Neural progenitor cell (in vitro differentiated cells): ENCODE data around the gene HIC1. TPM values are rescaled to one million over a fixed set of nuclear protein-coding genes. Genes with fewer than 3 reads are reported as not detected.

Experiments used
- DNase-seq: peaks from one replicate; pipeline ENCODE4 v3.0.0-alpha.2; 2016; ENCODE audit warnings: low spot score
- H2AFZ ChIP-seq: fragments of 200-600 bp; sonication (generic); replicated peaks from 2 replicates; pipeline ENCODE4 v1.6.1; 2016; ENCODE audit warnings: antibody characterized with exemption
- H3F3A ChIP-seq: fragments of 200-600 bp; sonication (generic); 2 replicates; pipeline ENCODE4 v1.6.1; 2016; ENCODE audit warnings: antibody characterized with exemption, low read depth
- H3K27ac ChIP-seq: fragments of 200-600 bp; sonication (generic); 2 replicates; pipeline ENCODE4 v1.5.1; 2016; ENCODE audit warnings: mild to moderate bottlenecking
- H3K27me3 ChIP-seq: fragments of 200-600 bp; sonication (generic); 2 replicates; pipeline ENCODE4 v1.6.1; 2016; ENCODE audit warnings: mild to moderate bottlenecking, moderate library complexity
- H3K36me3 ChIP-seq: fragments of 200-600 bp; sonication (generic); 2 replicates; pipeline ENCODE4 v1.5.1; 2016
- H3K4me1 ChIP-seq: fragments of 200-600 bp; sonication (generic); 2 replicates; pipeline ENCODE4 v1.6.1; 2016; ENCODE audit warnings: mixed run types
- H3K4me2 ChIP-seq: fragments of 200-600 bp; sonication (generic); 2 replicates; pipeline ENCODE4 v1.6.1; 2016
- H3K4me3 ChIP-seq: fragments of 200-600 bp; sonication (generic); 2 replicates; pipeline ENCODE4 v1.5.1; 2016
- H3K79me2 ChIP-seq: fragments of 200-600 bp; sonication (generic); 2 replicates; pipeline ENCODE4 v1.6.1; 2016; ENCODE audit warnings: low read depth
- H3K9ac ChIP-seq: fragments of 200-600 bp; sonication (generic); 2 replicates; pipeline ENCODE4 v1.6.1; 2016
- H3K9me3 ChIP-seq: fragments of 200-600 bp; sonication (generic); 2 replicates; pipeline ENCODE4 v1.5.1; 2016; ENCODE audit warnings: low read depth
- H4K20me1 ChIP-seq: fragments of 200-600 bp; sonication (generic); 2 replicates; pipeline ENCODE4 v1.6.1; 2016; ENCODE audit warnings: low read depth
- H3K27ac Mint-ChIP-seq: 3 replicates; pipeline ENCODE4 v1.8.0; 2021; ENCODE audit warnings: mixed read lengths
- H3K27me3 Mint-ChIP-seq: 2 replicates; pipeline ENCODE4 v1.8.0; 2022; ENCODE audit warnings: low read depth, mild to moderate bottlenecking, inconsistent platforms, moderate library complexity, mixed read lengths; ENCODE audit not compliant: insufficient read depth
- H3K36me3 Mint-ChIP-seq: 3 replicates; pipeline ENCODE4 v1.8.0; 2021; ENCODE audit warnings: mixed read lengths
- H3K4me1 Mint-ChIP-seq: 3 replicates; pipeline ENCODE4 v1.8.0; 2021; ENCODE audit warnings: mixed read lengths
- H3K4me3 Mint-ChIP-seq: 3 replicates; pipeline ENCODE4 v1.8.0; 2021; ENCODE audit warnings: mild to moderate bottlenecking, moderate library complexity, mixed read lengths
- H3K9me3 Mint-ChIP-seq: 3 replicates; pipeline ENCODE4 v1.8.0; 2020; ENCODE audit warnings: mixed read lengths
- EZH2 ChIP-seq: fragments of 200-600 bp; sonication (generic); IDR thresholded peaks from 2 replicates; pipeline ENCODE4 v1.6.1; 2017; ENCODE audit warnings: antibody characterized with exemption, mild to moderate bottlenecking, moderate library complexity
- EZH2phosphoT487 ChIP-seq: fragments of 200-600 bp; sonication (generic); IDR thresholded peaks from 2 replicates; pipeline ENCODE4 v1.6.1; 2017; ENCODE audit warnings: antibody characterized with exemption
- total RNA-seq: library from RNA; depleted of rRNA; stranded (reverse); fragments of >200 nt; gene quantifications from 2 replicates; pipeline ENCODE4 v1.2.3, GENCODE V29; 2015; ENCODE audit warnings: low replicate concordance
- TF ChIP-seq, protein P1 (sequence below): fragments of 200-600 bp; sonication (generic); IDR thresholded peaks from 2 replicates; pipeline ENCODE4 v1.5.1; 2017; ENCODE audit warnings: antibody characterized with exemption, mild to moderate bottlenecking

Gene HIC1
- total RNA-seq, 1 donor from 2014 or later = not detected

DNA sequence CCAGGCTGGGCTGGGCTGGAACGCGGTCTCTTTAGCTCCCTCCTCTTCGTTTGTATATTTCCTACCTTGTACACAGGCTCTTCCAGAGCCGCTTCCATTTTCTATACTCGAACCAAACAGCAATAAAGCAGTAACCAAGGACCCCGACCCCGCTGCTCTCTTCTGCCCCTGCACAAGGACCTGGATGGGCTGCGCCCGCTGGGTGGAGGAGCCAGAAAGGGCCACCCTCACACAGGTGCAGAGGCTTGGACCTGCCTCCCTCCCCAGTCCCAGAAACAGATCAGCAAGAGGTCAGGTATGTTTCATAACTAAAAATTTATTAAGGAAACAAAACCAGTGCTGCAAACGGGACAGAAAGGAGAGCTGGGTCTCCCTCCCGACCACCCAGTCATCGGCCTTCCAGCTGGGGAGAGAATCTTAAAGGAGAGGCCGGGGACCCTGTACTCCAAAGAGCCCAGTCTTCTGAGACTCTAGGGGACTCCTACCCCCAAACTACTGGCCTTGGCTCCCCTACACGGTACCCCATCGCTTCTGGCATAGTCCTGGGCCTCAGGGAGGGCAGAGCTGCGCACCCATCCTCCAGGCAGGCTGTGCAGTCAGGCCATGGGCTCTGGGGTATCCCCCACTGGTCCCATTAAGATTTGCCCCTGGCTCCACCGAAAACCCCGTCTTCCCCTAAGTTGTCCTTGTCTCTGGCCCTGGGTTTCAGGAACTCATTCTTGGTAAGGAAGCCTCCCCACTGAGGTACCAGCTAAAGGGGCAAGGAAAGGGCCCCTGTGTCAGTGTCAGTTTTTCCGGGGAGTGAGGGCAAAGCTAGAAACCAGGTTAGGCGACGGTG, 4.9 kb downstream of the HIC1 start:
- Mint-ChIP-seq H3K36me3 (peaks cover 23% of the 10 kb centered on the region), H3K4me3 (no peak overlapping the region)
- no peak overlapping the region for H2AFZ ChIP-seq

DNA sequence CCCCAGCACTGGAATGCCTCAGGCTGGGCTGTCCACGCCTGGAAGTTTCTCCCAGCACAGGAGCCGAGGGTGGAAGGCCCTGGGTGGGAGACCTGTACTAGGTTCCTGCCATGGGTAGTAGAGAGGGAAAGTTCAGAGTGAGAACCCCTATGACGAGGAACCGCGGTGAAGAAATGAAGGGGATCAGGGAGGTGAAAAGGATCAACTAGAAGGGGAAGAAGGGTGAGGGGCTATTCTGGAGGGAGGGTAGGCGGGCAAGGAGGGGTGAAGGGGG, 5.4 kb downstream of the HIC1 start:
- Histone ChIP-seq H3K27ac (no peak overlapping the region), H3F3A (peaks cover 16% of the 10 kb centered on the region)
- H3K36me3 Mint-ChIP-seq = peaks cover 25% of the 10 kb centered on the region

More for the DNA sequence above, 4.9 kb downstream of the HIC1 start:
- Histone ChIP-seq H3F3A (peaks cover 16% of the 10 kb centered on the region), H3K9ac (no peak overlapping the region), H3K36me3 (no peaks in the 10 kb centered on the region), H3K4me2 (no peak overlapping the region), H3K27me3 (peaks cover 79% of the 10 kb centered on the region), H3K79me2 (no peaks in the 10 kb centered on the region), H3K4me1 (peaks cover 12% of the 10 kb centered on the region), H3K27ac (no peak overlapping the region), H4K20me1 (peaks cover 71% of the 10 kb centered on the region), H3K9me3 (no peaks in the 10 kb centered on the region), H3K4me3 (no peak overlapping the region)
- DNase-seq = no peak
- TF ChIP-seq EZH2 (peak; percentile 21), EZH2phosphoT487 (no peak)
- TF ChIP-seq, protein P1, sequence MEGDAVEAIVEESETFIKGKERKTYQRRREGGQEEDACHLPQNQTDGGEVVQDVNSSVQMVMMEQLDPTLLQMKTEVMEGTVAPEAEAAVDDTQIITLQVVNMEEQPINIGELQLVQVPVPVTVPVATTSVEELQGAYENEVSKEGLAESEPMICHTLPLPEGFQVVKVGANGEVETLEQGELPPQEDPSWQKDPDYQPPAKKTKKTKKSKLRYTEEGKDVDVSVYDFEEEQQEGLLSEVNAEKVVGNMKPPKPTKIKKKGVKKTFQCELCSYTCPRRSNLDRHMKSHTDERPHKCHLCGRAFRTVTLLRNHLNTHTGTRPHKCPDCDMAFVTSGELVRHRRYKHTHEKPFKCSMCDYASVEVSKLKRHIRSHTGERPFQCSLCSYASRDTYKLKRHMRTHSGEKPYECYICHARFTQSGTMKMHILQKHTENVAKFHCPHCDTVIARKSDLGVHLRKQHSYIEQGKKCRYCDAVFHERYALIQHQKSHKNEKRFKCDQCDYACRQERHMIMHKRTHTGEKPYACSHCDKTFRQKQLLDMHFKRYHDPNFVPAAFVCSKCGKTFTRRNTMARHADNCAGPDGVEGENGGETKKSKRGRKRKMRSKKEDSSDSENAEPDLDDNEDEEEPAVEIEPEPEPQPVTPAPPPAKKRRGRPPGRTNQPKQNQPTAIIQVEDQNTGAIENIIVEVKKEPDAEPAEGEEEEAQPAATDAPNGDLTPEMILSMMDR = no peak
- peaks cover 28% of the 10 kb centered on the region for H3K4me1 Mint-ChIP-seq
- H3K27me3 Mint-ChIP-seq = peaks cover 17% of the 10 kb centered on the region
- no peak overlapping the region for H3K27ac Mint-ChIP-seq
- no peaks in the 10 kb centered on the region for H3K9me3 Mint-ChIP-seq

DNA sequence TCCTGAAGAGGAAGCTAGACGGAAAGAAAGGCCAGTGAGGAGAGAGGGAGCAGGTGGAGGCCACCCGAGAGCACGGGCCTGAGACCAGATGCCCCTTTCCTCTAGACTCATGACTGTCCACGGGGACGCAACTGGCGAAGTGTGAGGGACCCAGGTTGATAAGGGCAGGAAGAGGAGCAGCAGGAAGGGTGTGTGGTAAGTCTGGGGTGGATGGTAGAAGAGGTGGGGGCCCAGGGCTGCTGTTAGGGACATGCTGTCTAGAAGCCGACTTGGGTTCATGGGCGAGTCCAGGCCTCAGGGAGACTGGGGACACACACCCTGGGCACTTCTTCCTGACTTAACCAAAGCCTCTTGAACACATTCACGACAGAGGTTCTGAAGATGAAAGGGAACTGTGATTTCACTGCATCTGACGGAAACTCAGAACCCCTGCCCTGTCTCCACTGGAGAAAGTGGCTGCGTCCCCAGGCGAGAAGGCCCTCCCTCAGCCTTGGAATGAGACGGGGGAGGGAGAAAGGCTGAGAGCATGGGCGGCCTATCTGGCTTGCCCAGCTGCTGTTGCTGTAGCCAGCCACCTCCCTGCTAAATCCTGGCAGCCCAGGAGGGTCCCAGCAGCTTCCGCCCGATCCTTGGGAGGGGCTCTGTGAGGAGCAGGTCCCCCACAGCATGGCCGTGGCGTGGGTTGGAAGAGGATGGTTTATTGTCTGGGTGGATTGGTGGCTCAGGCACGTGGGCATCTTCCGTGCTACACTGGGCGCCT, 6.0 kb downstream of the HIC1 start:
- H3K4me1 ChIP-seq = peaks cover 7% of the 10 kb centered on the region
- no peaks in the 10 kb centered on the region for H3K79me2 ChIP-seq
- H3K36me3 Mint-ChIP-seq = peaks cover 27% of the 10 kb centered on the region
- no peaks in the 10 kb centered on the region for H3K9me3 Mint-ChIP-seq
- H3K27ac ChIP-seq = no peak overlapping the region
- no peak overlapping the region for H3K9ac ChIP-seq
- H3F3A ChIP-seq = peaks cover 16% of the 10 kb centered on the region
- H3K4me2 ChIP-seq = no peak overlapping the region
- H3K36me3 ChIP-seq = no peaks in the 10 kb centered on the region
- peaks cover 68% of the 10 kb centered on the region for H3K27me3 ChIP-seq
- peaks cover 73% of the 10 kb centered on the region for H4K20me1 ChIP-seq
- H2AFZ ChIP-seq = no peak overlapping the region
- H3K9me3 ChIP-seq = no peaks in the 10 kb centered on the region
- no peak overlapping the region for H3K4me3 Mint-ChIP-seq
- peaks cover 28% of the 10 kb centered on the region for H3K4me1 Mint-ChIP-seq
- no peak overlapping the region for H3K4me3 ChIP-seq
- peaks cover 19% of the 10 kb centered on the region for H3K27me3 Mint-ChIP-seq
- no peak for DNase-seq
- H3K27ac Mint-ChIP-seq = no peak overlapping the region
- no peak for TF ChIP-seq EZH2phosphoT487
- TF ChIP-seq, protein P1 = no peak

More for the DNA sequence above, 5.4 kb downstream of the HIC1 start:
- H3K36me3 ChIP-seq = no peaks in the 10 kb centered on the region
- no peaks in the 10 kb centered on the region for H3K9me3 Mint-ChIP-seq
- no peak for DNase-seq
- no peaks in the 10 kb centered on the region for H3K79me2 ChIP-seq
- peaks cover 19% of the 10 kb centered on the region for H3K27me3 Mint-ChIP-seq
- no peak overlapping the region for H3K9ac ChIP-seq
- TF ChIP-seq EZH2 (no peak), EZH2phosphoT487 (no peak)
- TF ChIP-seq, protein P1 = no peak
- H4K20me1 ChIP-seq = peaks cover 72% of the 10 kb centered on the region
- H3K4me3 ChIP-seq = no peak overlapping the region
- H3K4me3 Mint-ChIP-seq = no peak overlapping the region
- peaks cover 73% of the 10 kb centered on the region for H3K27me3 ChIP-seq
- peaks cover 10% of the 10 kb centered on the region for H3K4me1 ChIP-seq
- no peak overlapping the region for H3K4me2 ChIP-seq
- no peaks in the 10 kb centered on the region for H3K9me3 ChIP-seq
- H3K27ac Mint-ChIP-seq = no peak overlapping the region
- no peak overlapping the region for H2AFZ ChIP-seq
- peaks cover 28% of the 10 kb centered on the region for H3K4me1 Mint-ChIP-seq
